HepG2 (cell line): Measurements from ENCODE around the gene PAQR7. TPM values are rescaled to one million over a fixed set of nuclear protein-coding genes. Genes with fewer than 3 reads are reported as not detected.

Source experiments
- ATAC-seq: fragments of 200-7000 bp; cut with Tn5 transposase; 3 replicates; pipeline ENCODE4 v1.9.1; 2020; ENCODE audit warnings: mild to moderate bottlenecking, moderate library complexity
- BruUV-seq: library from RNA; stranded (reverse); fragments of 400-500 nt; replicated peaks from 2 replicates; lab custom pipeline; 2021; lab: Mats Ljungman, UMichigan
- CTCF ChIA-PET: fragments of 300-600 bp; formaldehyde crosslinking; extraction: SDS; loops from one replicate; lab custom pipeline; 2021; ENCODE audit warnings: low total read pairs, inconsistent platforms, low intra/inter-chr PET ratio; lab: Yijun Ruan, JAX
- POLR2A ChIA-PET: fragments of 350-600 bp; sonication (Branson Sonifier 250); formaldehyde crosslinking; loops from one replicate; lab custom pipeline; 2020; ENCODE audit warnings: antibody characterized with exemption, inconsistent platforms; lab: Yijun Ruan, JAX
- DNase-seq: peaks from one replicate; pipeline ENCODE4 v3.0.0-alpha.2; 2015; ENCODE audit warnings: low spot score
- FAIRE-seq: peaks from 3 replicates; lab custom pipeline; 2011; peaks lifted over from hg19 to GRCh38; lab: Jason Lieb, UNC
- H2AFZ ChIP-seq: one replicate; pipeline ENCODE4 v1.6.1; 2011; ENCODE audit warnings: low read length, inconsistent platforms
- H3K27ac ChIP-seq: fragments of 300-600 bp; 3 replicates; pipeline ENCODE4 v1.8.0; 2011; ENCODE audit warnings: mixed run types, mild to moderate bottlenecking, mixed read lengths, low read length, inconsistent platforms; ENCODE audit not compliant: insufficient read depth; ENCODE audit errors: extremely low read length
- H3K27me3 ChIP-seq, 2 experiments: fragments of 200-600 bp in 1 of 2; 2 replicates in 1 of 2; 3 replicates in 1 of 2; pipeline versions ENCODE4 v1.6.0 to v1.8.0; 2011; ENCODE audit warnings: low read length in 2 of 2, mild to moderate bottlenecking in 2 of 2, moderate library complexity in 2 of 2, inconsistent platforms in 1 of 2; ENCODE audit not compliant: insufficient read depth in 2 of 2, control insufficient read depth in 1 of 2
- H3K36me3 ChIP-seq, 2 experiments: fragments of 200-600 bp in 1 of 2; replicated peaks in 1 of 2; 2 replicates in 1 of 2; 3 replicates in 1 of 2; pipeline versions ENCODE4 v1.5.1 to v1.8.0; 2011; ENCODE audit warnings: low read length in 2 of 2, inconsistent platforms in 1 of 2; ENCODE audit not compliant: insufficient read depth in 2 of 2, control insufficient read depth in 1 of 2
- H3K4me1 ChIP-seq: 2 replicates; pipeline ENCODE4 v1.5.1; 2012; ENCODE audit warnings: low read length, inconsistent platforms; ENCODE audit not compliant: insufficient read depth
- H3K4me2 ChIP-seq: 2 replicates; pipeline ENCODE4 v1.6.0; 2011; ENCODE audit warnings: low read depth, low read length, inconsistent platforms
- H3K4me3 ChIP-seq, 3 experiments: fragments of 200-600 bp in 1 of 3; sonication (generic), shearing (Covaris generic) in 1 of 3; replicated peaks in 1 of 3; 2 replicates each; pipeline ENCODE4 v1.5.1; 2011 to 2016; ENCODE audit warnings: low read length in 3 of 3, inconsistent platforms in 2 of 3, low read depth in 2 of 3, mild to moderate bottlenecking in 2 of 3, control low read depth in 1 of 3, mixed read lengths in 1 of 3; ENCODE audit not compliant: insufficient read depth in 1 of 3
- H3K79me2 ChIP-seq: one replicate; pipeline ENCODE4 v1.6.1; 2011; ENCODE audit warnings: low read length, inconsistent platforms; ENCODE audit not compliant: insufficient read depth
- H3K9ac ChIP-seq: 2 replicates; pipeline ENCODE4 v1.6.0; 2011; ENCODE audit warnings: mild to moderate bottlenecking, low read depth, low read length, inconsistent platforms; ENCODE audit not compliant: insufficient read depth
- H3K9me3 ChIP-seq: 2 replicates; pipeline ENCODE4 v1.5.1; 2012; ENCODE audit warnings: mild to moderate bottlenecking, low read length
- H4K20me1 ChIP-seq: 2 replicates; pipeline ENCODE4 v1.6.0; 2011; ENCODE audit warnings: inconsistent platforms, mild to moderate bottlenecking, low read length, moderate library complexity; ENCODE audit not compliant: insufficient read depth
- BORCS8-MEF2B ChIP-seq: sonication (generic); formaldehyde crosslinking; IDR thresholded peaks from 2 replicates; pipeline ENCODE4 v1.8.0; 2022; ENCODE audit warnings: mild to moderate bottlenecking, missing genetic modification reagents
- HNRNPLL ChIP-seq: fragments of 200-400 bp; formaldehyde crosslinking; IDR thresholded peaks from 2 replicates; pipeline ENCODE4 v1.6.1; 2017; ENCODE audit warnings: mild to moderate bottlenecking, low read depth, low read length; ENCODE audit not compliant: poor library complexity, severe bottlenecking
- RORA ChIP-seq: sonication (generic); formaldehyde crosslinking; IDR thresholded peaks from 2 replicates; pipeline ENCODE4 v1.5.0; 2020; ENCODE audit warnings: mild to moderate bottlenecking, missing genetic modification reagents, moderate library complexity
- ZNF263 ChIP-seq: sonication (generic); formaldehyde crosslinking; IDR thresholded peaks from 2 replicates; pipeline ENCODE4 v1.4.0; 2020; ENCODE audit warnings: missing genetic modification reagents
- ZNF781 ChIP-seq: sonication (generic); formaldehyde crosslinking; IDR thresholded peaks from 2 replicates; pipeline ENCODE4 v1.5.1; 2020; ENCODE audit warnings: borderline replicate concordance, mild to moderate bottlenecking, missing genetic modification reagents; ENCODE audit errors: not compliant biosample characterization
- WGBS: methylation state at CpG from one replicate; pipeline ENCODE4 v1.1.6; 2017; ENCODE audit warnings: low lambda C conversion rate; 5-methylcytosine and 5-hydroxymethylcytosine counted together
- in situ Hi-C: cut with HindIII; loops from 2 replicates; pipeline ENCODE4 v1.10.0; 2017; ENCODE audit warnings: low pct_unique_long_range_greater_than_20kb; ENCODE audit not compliant: extremely low pct_ligation_motif_present
- intact Hi-C: fragments of 100-400 bp; cut with micrococcal nuclease; formaldehyde crosslinking; loops from one replicate; pipeline ENCODE4 v1.10.0; 2022; ENCODE audit not compliant: unreplicated experiment
- polyA plus RNA-seq, 8 experiments: library from polyadenylated mRNA; depleted of rRNA in 3 of 8; stranded (reverse) in 7 of 8; unstranded in 1 of 8; fragments of >200 nt; fragmentation: Illumina TruSeq in 4 of 8; extraction: Trizol in 4 of 8; gene quantifications; 2 replicates each; pipeline versions ENCODE4 v1.2.1 to v1.2.3, GENCODE V29; 2011 to 2016; ENCODE audit warnings: low read depth in 4 of 8, missing spikeins in 1 of 8, mixed read lengths in 1 of 8; ENCODE audit not compliant: insufficient read depth in 1 of 8
- total RNA-seq, 5 experiments: library from RNA; depleted of rRNA; stranded (reverse); fragments of >200 nt; fragmentation: Illumina TruSeq; extraction: Trizol; gene quantifications; 2 replicates each; pipeline ENCODE4 v1.2.3, GENCODE V29; 2016; ENCODE audit warnings: low read depth in 1 of 5
- TF ChIP-seq, protein P1 (sequence below): sonication (generic); formaldehyde crosslinking; IDR thresholded peaks from 2 replicates; pipeline ENCODE4 v1.5.0; 2020; ENCODE audit warnings: missing genetic modification reagents, mild to moderate bottlenecking, borderline replicate concordance
- TF ChIP-seq, protein P2 (sequence below): sonication (generic); formaldehyde crosslinking; IDR thresholded peaks from 2 replicates; pipeline ENCODE4 v1.8.0; 2022; ENCODE audit warnings: low read depth, missing genetic modification reagents

The PAQR7 gene
- total and polyA plus RNA-seq, 2 of the 13 experiments (the other 11 are each of a cell fraction or from before 2014, with no cell fraction given) = 13.2 to 16.6 TPM

DNA sequence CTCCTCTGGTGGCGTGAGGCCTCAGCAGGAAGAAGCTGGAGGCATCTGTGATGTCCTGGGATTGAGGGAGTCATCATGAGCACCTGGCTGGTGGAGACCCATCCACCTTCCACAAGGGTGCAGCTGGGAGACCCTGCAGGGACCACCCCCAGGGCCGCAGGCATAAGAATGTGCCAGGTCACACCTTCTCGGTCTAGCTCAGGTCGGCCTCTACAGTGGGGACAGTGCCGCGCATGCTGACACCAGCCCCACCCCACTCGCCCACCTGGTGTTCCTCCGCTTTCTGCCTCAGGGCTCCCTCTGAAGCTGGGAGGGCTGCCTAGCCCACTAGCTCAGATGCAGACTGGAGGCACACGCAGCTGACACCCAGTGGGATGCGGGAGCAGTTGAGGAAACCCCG is 5.8 kb upstream of the PAQR7 start:
- ChIA-PET CTCF (no interaction called here), POLR2A (no interaction called here)
- no peaks in the 10 kb centered on the region for H4K20me1 ChIP-seq
- intact Hi-C loops = no loop called here
- H3K27ac ChIP-seq = no peak overlapping the region
- no peaks in the 10 kb centered on the region for H3K27me3 ChIP-seq
- in situ Hi-C loops = no loop called here
- H3K79me2 ChIP-seq = no peaks in the 10 kb centered on the region
- H3K4me2 ChIP-seq = no peak overlapping the region; the same call in 1 of the 2 replicates
- TF ChIP-seq RORA (CRISPR knock-in tag) = no peak
- FAIRE-seq = no peak
- no peak for DNase-seq
- WGBS = 74% methylated on average over 11 of the region's 11 CpGs
- no peak overlapping the region for H3K9ac ChIP-seq
- H3K36me3 ChIP-seq = no peaks in the 10 kb centered on the region
- peaks cover 61% of the 10 kb centered on the region for H3K4me1 ChIP-seq
- no peak overlapping the region for H2AFZ ChIP-seq
- ATAC-seq = peak; percentile 7; the same call in 1 of the 3 replicates
- H3K4me3 ChIP-seq = peak overlapping the region in 1 of 3 experiments; percentile 8; a peak in 1 of 6 replicates
- no peaks in the 10 kb centered on the region for H3K9me3 ChIP-seq
- no TSS peak for BruUV-seq

DNA sequence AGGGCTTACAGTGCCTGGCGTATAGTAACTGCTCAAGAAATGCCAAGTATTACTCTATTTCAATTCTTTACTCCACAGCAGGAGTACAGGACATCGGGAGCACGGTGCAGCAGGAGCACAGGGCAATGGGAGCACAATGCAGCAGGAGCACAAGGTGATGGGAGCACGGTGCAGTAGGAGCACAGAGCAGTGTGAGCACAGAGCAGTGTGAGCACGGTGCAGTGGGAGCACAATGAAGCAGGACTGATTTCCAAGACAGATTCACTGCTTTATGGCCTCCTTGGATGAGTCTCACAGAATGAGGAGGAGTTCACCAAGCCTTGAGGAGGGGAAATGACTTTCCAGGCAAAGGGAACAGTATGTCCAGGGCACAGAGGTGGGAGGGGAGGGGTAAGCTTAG is 5.0 kb upstream of the PAQR7 start:
- no peaks in the 10 kb centered on the region for H3K36me3 ChIP-seq
- no peak for DNase-seq
- H3K4me1 ChIP-seq = peaks cover 60% of the 10 kb centered on the region
- H3K27ac ChIP-seq = no peak overlapping the region
- no peaks in the 10 kb centered on the region for H4K20me1 ChIP-seq
- whole genome bisulfite sequencing = 69% methylated on average over 4 of the region's 5 CpGs
- no peak for ATAC-seq
- H2AFZ ChIP-seq = no peak overlapping the region
- intact Hi-C loops (no loop called here), in situ Hi-C loops (no loop called here)
- ChIA-PET POLR2A (no interaction called here), CTCF (no interaction called here)
- no peak overlapping the region for H3K4me2 ChIP-seq
- no peaks in the 10 kb centered on the region for H3K9me3 ChIP-seq
- TF ChIP-seq ZNF781 = no peak
- TF ChIP-seq, protein P1, sequence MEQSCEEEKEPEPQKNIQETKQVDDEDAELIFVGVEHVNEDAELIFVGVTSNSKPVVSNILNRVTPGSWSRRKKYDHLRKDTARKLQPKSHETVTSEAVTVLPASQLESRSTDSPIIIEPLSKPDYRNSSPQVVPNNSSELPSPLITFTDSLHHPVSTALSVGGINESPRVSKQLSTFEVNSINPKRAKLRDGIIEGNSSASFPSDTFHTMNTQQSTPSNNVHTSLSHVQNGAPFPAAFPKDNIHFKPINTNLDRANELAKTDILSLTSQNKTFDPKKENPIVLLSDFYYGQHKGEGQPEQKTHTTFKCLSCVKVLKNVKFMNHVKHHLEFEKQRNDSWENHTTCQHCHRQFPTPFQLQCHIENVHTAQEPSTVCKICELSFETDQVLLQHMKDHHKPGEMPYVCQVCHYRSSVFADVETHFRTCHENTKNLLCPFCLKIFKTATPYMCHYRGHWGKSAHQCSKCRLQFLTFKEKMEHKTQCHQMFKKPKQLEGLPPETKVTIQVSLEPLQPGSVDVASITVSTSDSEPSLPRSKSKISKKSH (CRISPR knock-in tag) = no peak
- no peak for TF ChIP-seq HNRNPLL
- TF ChIP-seq BORCS8-MEF2B (CRISPR knock-in tag) = no peak
- peak; percentile 99 for TF ChIP-seq ZNF263 (CRISPR knock-in tag)
- TF ChIP-seq, protein P2, sequence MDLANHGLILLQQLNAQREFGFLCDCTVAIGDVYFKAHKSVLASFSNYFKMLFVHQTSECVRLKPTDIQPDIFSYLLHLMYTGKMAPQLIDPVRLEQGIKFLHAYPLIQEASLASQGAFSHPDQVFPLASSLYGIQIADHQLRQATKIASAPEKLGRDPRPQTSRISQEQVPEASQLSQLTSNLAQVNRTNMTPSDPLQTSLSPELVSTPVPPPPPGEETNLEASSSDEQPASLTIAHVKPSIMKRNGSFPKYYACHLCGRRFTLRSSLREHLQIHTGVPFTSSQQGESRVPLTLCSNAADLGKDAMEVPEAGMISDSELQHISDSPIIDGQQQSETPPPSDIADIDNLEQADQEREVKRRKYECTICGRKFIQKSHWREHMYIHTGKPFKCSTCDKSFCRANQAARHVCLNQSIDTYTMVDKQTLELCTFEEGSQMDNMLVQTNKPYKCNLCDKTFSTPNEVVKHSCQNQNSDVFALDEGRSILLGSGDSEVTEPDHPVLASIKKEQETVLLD (CRISPR knock-in tag) = no peak
- H3K79me2 ChIP-seq = no peaks in the 10 kb centered on the region
- H3K9ac ChIP-seq = no peak overlapping the region
- no peaks in the 10 kb centered on the region for H3K27me3 ChIP-seq
- H3K4me3 ChIP-seq = no peak overlapping the region
- no peak for FAIRE-seq
- BruUV-seq = no TSS peak
